ENCODE results near the gene KRTAP5-10. TPM values are rescaled to one million over a fixed set of nuclear protein-coding genes. Genes with fewer than 3 reads are reported as not detected.
"Not testable (repeated sequence)": the region's sequence is repeated elsewhere in the genome, so short reads cannot be mapped to it uniquely, and the experiment has no call there.

Gene KRTAP5-10
- total RNA-seq, 2 donors from 2014 or later = not detected

DNA sequence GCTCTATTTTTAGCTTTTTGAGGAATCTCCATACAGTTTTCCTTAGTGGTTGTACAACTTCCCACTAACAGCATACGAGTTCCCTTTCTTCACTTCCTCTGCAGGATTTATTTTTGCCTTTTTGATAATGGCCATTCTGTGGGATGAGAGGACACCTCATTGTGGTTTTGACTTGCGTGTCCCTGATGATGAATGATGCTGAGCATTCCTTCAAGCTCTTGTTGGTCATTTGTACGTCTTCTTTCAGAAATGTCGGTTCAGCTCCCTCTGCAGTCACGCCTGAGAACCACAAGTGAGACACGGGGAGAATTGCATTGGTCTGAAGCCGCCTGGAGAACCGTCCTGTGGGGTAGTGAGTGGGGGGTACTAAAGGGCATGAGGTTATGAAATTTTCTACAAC lies 2.0 kb upstream of the KRTAP5-10 start:
- Histone ChIP-seq H3K27ac (no peak overlapping the region), H3K27me3 (replicated peaks; ENCODE audit: insufficient read depth) (no peaks in the 10 kb centered on the region), H3K4me1 (replicated peaks) (no peaks in the 10 kb centered on the region), H3K36me3 (no peaks in the 10 kb centered on the region), H3K4me3 (no peak overlapping the region), H3K9me3 (no peaks in the 10 kb centered on the region)
- WGBS = 35% methylated on average over 8 of the region's 8 CpGs
- TF ChIP-seq CTCF (IDR thresholded peaks at IDR 0.05) = no peak
- no peak for TF ChIP-seq POLR2A (IDR thresholded peaks at IDR 0.05)
- no peak for TF ChIP-seq POLR2AphosphoS5 (IDR thresholded peaks at IDR 0.05)
- DNase-seq (ENCODE audit: low spot score) = no peak
- intact Hi-C loops (cut with DNase I) = no loop called here

DNA sequence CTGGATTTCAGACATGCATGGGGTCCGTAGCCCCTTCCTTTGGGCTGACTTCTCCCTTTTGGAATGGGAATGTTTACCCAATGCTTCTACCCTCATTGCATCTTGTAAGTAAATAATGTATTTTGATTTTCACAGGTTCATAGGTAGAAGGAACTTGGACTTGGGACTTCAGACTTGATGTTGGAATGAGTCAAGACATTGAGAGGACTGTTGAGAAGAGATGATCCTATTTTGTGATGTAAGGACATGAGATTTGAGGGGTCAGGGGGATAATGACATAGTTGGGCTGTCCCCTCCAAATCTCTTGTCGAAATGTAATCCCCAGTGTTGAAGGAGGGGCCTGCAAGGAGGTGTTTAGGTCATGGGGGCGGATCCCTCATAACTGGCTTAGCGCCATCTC lies 933 bp upstream of the KRTAP5-10 start:
- no peaks in the 10 kb centered on the region for H3K36me3 ChIP-seq
- H3K4me3 ChIP-seq = no peak overlapping the region
- no peak for TF ChIP-seq POLR2AphosphoS5 (IDR thresholded peaks at IDR 0.05)
- TF ChIP-seq POLR2A (IDR thresholded peaks at IDR 0.05) = no peak
- no peak for TF ChIP-seq CTCF (IDR thresholded peaks at IDR 0.05)
- H3K27ac ChIP-seq = no peak overlapping the region
- intact Hi-C loops (cut with DNase I) = no loop called here
- no peaks in the 10 kb centered on the region for H3K9me3 ChIP-seq
- H3K27me3 ChIP-seq (replicated peaks; ENCODE audit: insufficient read depth) = no peaks in the 10 kb centered on the region
- H3K4me1 ChIP-seq (replicated peaks) = no peaks in the 10 kb centered on the region
- 92% methylated on average over 4 of the region's 4 CpGs for WGBS
- no peak for DNase-seq (ENCODE audit: low spot score)

DNA sequence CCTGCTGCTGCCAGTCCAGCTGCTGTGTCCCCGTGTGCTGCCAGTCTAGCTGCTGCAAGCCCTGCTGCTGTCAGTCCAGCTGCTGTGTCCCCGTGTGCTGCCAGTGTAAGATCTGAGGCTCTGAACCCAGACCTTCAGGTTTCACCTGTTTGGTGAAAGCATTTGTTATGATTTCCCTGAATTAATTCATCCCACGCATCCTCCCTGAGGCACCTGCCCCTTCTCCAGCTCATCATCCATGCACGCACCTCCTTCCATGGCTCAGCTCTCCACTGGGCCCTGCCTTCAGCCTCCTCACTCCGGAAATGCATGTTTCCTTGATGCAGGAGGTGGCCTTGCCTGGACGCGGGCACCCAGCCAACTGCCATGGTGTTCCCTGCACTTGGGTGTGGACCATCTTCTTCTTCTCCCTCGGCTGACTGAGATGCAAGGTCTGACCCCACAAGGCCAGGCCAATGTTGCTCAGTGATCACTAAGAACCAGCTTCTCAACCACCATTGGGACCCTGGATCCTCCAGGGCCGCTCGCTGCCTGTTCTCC lies 788 bp downstream of the KRTAP5-10 start:
- no peak for DNase-seq (ENCODE audit: low spot score)
- Histone ChIP-seq H3K36me3 (no peaks in the 10 kb centered on the region), H3K27ac (no peak overlapping the region), H3K4me1 (replicated peaks) (no peaks in the 10 kb centered on the region), H3K4me3 (no peak overlapping the region), H3K9me3 (no peaks in the 10 kb centered on the region), H3K27me3 (replicated peaks; ENCODE audit: insufficient read depth) (no peaks in the 10 kb centered on the region)
- intact Hi-C loops (cut with DNase I) = no loop called here
- 72% methylated on average over 10 of the region's 10 CpGs for WGBS
- TF ChIP-seq CTCF (IDR thresholded peaks at IDR 0.05) (no peak), POLR2A (IDR thresholded peaks at IDR 0.05) (no peak), POLR2AphosphoS5 (IDR thresholded peaks at IDR 0.05) (no peak)

GRCh38 chr11:71566626-71567599 lies 1.6 kb downstream of the KRTAP5-10 start:
- H3K4me3 ChIP-seq; H3K27me3 ChIP-seq (replicated peaks; ENCODE audit: insufficient read depth); H3K9me3 ChIP-seq; DNase-seq (ENCODE audit: low spot score); H3K27ac ChIP-seq; H3K36me3 ChIP-seq; intact Hi-C loops (cut with DNase I); H3K4me1 ChIP-seq (replicated peaks): not testable (repeated sequence)
- 69% methylated on average over 21 of the region's 21 CpGs for whole genome bisulfite sequencing

DNA sequence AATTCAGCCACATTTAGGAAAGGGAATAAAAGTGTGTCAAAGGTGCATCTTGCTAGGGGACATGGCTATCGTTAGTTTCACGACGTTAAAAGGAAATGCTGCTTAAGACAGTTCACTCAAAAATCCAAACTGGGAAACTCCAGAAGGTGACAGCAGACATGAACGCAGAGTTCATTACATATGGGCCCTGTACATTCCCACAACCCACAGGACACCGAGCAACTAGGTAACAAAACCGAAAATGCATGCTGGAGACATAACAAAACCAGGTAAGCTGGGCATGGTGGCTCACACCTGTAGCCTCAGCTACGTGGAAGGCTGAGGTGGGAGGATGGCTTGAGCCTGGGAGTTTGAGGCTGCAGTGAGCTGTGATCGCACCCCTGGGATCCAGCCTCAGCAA lies 2.3 kb downstream of the KRTAP5-10 start:
- H3K9me3 ChIP-seq; DNase-seq (ENCODE audit: low spot score); H3K4me3 ChIP-seq; intact Hi-C loops (cut with DNase I); H3K27ac ChIP-seq; H3K36me3 ChIP-seq; H3K4me1 ChIP-seq (replicated peaks); H3K27me3 ChIP-seq (replicated peaks; ENCODE audit: insufficient read depth): not testable (repeated sequence)
- WGBS = 77% methylated on average over 8 of the region's 8 CpGs

All from prostate gland (tissue), 2 donors.